ENCODE measurements around the gene RIOX2. TPM values are rescaled to one million over a fixed set of nuclear protein-coding genes. Genes with fewer than 3 reads are reported as not detected.

RIOX2 gene
- total and polyA plus RNA-seq, 2 experiments from 2014 or later = 8.6 to 11.2 TPM

GRCh38 chr3:97975466-97975865 lies 3.2 kb upstream of the RIOX2 start:
- H3K9me3 ChIP-seq (ENCODE audit: low read depth) = no peaks in the 10 kb centered on the region
- no peak for DNase-seq (ENCODE audit: low read depth in 1 of 2, low spot score in 1 of 2)
- no peak overlapping the region for H3K4me3 ChIP-seq
- peaks cover 7% of the 10 kb centered on the region for H3K4me1 ChIP-seq (ENCODE audit: low read depth)
- TF ChIP-seq CTCF (IDR thresholded peaks at IDR 0.05; ENCODE audit: low read depth, low read length) = peak; percentile 36
- H3K36me3 ChIP-seq = no peaks in the 10 kb centered on the region
- H3K27me3 ChIP-seq = peaks cover 4% of the 10 kb centered on the region
- no peak overlapping the region for H3K27ac ChIP-seq

GRCh38 chr3:97974996-97975395 lies 2.8 kb upstream of the RIOX2 start:
- peaks cover 4% of the 10 kb centered on the region for H3K27me3 ChIP-seq
- no peak overlapping the region for H3K27ac ChIP-seq
- no peaks in the 10 kb centered on the region for H3K36me3 ChIP-seq
- DNase-seq (ENCODE audit: low read depth in 1 of 2, low spot score in 1 of 2) = no peak
- H3K4me1 ChIP-seq (ENCODE audit: low read depth) = peaks cover 7% of the 10 kb centered on the region
- no peak overlapping the region for H3K4me3 ChIP-seq
- H3K9me3 ChIP-seq (ENCODE audit: low read depth) = no peaks in the 10 kb centered on the region
- no peak for TF ChIP-seq CTCF (IDR thresholded peaks at IDR 0.05; ENCODE audit: low read depth, low read length)

- peaks cover 4% of the 10 kb centered on the region for H3K27me3 ChIP-seq
- H3K9me3 ChIP-seq (ENCODE audit: low read depth) = no peaks in the 10 kb centered on the region
- H3K4me3 ChIP-seq = no peak overlapping the region
- H3K36me3 ChIP-seq = no peaks in the 10 kb centered on the region
- DNase-seq (ENCODE audit: low read depth in 1 of 2, low spot score in 1 of 2) = no peak
- no peak for TF ChIP-seq CTCF (IDR thresholded peaks at IDR 0.05; ENCODE audit: low read depth, low read length)
- H3K27ac ChIP-seq = no peak overlapping the region
- H3K4me1 ChIP-seq (ENCODE audit: low read depth) = no peaks in the 10 kb centered on the region
Measured at GRCh38 chr3:97972976-97973375, 745 bp upstream of the RIOX2 start.

- Histone ChIP-seq H3K36me3 (no peaks in the 10 kb centered on the region), H3K4me3 (no peak overlapping the region), H3K4me1 (ENCODE audit: low read depth) (no peaks in the 10 kb centered on the region), H3K27me3 (peaks cover 4% of the 10 kb centered on the region), H3K27ac (no peak overlapping the region), H3K9me3 (ENCODE audit: low read depth) (no peaks in the 10 kb centered on the region)
- DNase-seq (ENCODE audit: low read depth in 1 of 2, low spot score in 1 of 2) = no peak
- TF ChIP-seq CTCF (IDR thresholded peaks at IDR 0.05; ENCODE audit: low read depth, low read length) = no peak
Measured at GRCh38 chr3:97970956-97971620, 1.1 kb downstream of the RIOX2 start.

- Histone ChIP-seq H3K27me3 (peaks cover 4% of the 10 kb centered on the region), H3K4me3 (no peak overlapping the region), H3K36me3 (no peaks in the 10 kb centered on the region), H3K4me1 (ENCODE audit: low read depth) (no peaks in the 10 kb centered on the region), H3K9me3 (ENCODE audit: low read depth) (no peaks in the 10 kb centered on the region), H3K27ac (no peak overlapping the region)
- no peak for TF ChIP-seq CTCF (IDR thresholded peaks at IDR 0.05; ENCODE audit: low read depth, low read length)
- DNase-seq (ENCODE audit: low read depth in 1 of 2, low spot score in 1 of 2) = no peak
Measured at GRCh38 chr3:97970156-97970555, 2.1 kb downstream of the RIOX2 start.

Data from cardiac muscle cell (in vitro differentiated cells and primary cell).